CD4-positive, alpha-beta T cell treated with Interferon gamma for 1 hour (primary cell): ENCODE data around the gene CISTR.
A peak's percentile ranks its signal among the peaks of the same experiment; 100 is the strongest.
"Not testable (repeated sequence)": the region's sequence is repeated elsewhere in the genome, so short reads cannot be mapped to it uniquely, and the experiment has no call there.

Experiments
- DNase-seq: peaks from one replicate; pipeline ENCODE4 v3.0.0-alpha.2; 2020

CISTR gene

DNA sequence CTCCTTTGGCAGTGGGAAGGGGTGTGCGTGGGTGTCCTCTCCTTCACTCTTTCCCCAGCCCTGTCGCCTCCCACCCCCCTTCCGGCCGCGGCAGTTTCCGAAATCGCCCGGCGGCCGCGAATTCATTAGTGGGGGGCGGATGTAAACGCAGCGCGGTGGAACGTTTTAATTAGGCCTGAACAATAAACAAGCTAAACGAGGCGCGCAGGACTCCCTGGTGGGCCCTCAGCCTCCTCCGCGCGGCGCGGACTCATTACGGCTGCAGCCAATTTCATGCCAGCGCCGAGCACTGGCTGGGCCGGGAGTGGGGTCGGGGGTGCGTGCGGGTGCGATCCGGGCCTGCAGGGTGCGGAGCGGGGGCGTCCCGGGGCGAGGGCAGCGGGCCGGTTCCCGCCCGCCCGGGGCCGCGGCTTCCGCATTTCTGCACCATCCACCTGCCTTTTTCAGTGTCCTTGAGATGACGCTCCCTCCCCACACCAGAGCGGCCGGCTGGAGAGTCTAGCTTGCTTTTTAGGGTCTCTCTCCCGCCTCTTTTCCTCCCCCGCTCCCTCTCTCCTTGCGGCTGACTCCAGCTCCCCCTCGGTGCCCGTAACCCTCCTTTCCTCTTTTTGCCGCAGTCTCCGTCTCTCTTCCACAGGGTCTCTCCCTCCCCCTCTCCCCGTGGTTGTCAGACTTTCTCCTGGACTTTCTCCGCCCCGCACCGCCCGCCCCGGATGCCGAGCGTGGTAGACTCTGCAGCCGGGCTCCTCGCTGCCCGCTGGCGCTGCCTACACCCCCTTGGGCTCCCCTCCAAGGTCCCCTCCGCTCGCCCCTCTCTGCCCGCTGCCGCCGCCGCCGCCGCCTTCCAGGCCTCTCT lies at the start of gene CISTR:
Gene CISTR, minus strand, starts transcription at position 644 of the 856 bp plus-strand sequence.
- peak; percentile 18 for DNase-seq

DNA sequence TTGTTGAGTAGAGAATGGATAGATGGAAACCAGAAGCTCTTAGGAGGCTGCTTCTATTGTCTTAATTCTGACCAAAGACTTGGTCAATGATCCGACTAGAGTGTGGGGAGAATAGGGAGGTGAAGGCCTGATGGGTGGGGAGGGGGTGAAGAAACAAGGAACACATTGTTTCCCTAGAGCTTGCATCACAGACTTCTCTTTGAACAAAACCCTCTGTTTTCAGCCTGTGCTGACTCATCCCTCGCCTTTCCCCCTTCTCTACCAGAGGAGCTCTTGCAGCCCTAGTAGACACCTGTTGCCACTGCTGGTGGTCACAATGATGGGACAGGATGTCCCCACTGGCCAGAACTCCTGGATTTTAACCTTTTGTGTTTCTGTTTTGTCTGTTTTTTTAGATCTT lies 46.8 kb upstream of the CISTR start:
- DNase-seq = no peak

- DNase-seq = no peak
Observed at GRCh38 chr12:53795927-53796326, 44.1 kb upstream of the CISTR start.

DNA sequence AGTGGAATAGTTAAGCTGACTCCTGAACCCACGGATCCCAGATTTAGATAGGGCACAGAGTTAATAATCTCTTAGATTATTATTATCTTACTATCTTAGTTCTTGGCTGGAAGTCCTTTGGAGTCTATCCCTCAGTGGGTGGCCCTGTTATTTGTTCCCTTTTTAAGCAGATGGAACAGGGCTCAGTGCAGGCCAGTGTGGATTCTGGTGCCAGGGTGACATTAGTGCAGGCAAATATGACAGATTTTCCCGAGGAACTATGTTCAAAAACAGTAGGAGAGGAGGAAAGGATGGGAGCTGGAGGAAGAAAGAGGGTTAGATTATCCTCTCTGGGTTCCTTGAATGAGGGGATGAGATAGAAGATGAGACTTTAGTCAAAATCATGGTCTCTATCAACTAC lies 41.4 kb upstream of the CISTR start:
- no peak for DNase-seq

GRCh38 chr12:53791735-53792326 lies 40.1 kb upstream of the CISTR start:
- DNase-seq = peak; percentile 1

DNA sequence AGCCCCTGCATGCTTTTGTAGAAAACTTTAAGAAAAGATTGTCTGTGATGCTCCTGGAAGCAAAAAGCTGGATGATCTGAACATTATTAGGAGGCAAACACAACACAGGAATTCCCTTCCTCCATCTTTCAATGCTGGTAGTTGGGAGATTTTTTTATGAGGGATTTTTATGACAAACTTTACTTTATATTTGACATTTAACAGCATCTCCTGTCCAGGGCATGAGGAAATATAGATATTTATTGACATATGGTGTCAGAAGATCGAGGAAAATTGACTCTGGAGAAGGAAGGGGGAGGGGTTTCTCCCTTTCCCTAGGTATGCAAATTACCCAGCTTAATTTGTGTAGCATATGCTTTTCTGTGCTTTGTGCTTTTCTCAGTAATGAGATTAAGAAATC lies 37.8 kb upstream of the CISTR start:
- no peak for DNase-seq

GRCh38 chr12:53788892-53789291 lies 37.1 kb upstream of the CISTR start:
- DNase-seq = no peak

- DNase-seq = no peak
Observed at GRCh38 chr12:53786411-53786810, 34.6 kb upstream of the CISTR start.

DNA sequence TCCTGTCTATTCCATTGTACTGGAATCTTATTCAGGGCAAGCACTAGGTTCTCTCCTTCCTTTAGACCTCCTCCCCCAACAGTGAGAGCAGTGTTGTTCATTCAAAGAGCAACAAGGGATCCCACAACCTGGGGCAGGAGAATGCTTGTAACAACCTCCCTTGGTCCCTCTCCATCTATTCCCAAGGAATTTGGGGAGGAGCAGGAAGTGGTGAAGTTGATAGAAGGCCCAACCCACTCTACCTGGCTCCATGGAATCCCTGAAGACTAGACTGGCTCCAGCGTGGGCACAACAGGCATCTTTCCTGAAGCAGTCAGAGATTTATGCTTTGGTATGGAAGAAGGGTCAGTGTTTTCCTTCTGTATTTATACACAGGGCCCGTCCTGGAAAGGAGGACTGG lies 33.4 kb upstream of the CISTR start:
- no peak for DNase-seq

- no peak for DNase-seq
Observed at GRCh38 chr12:53782093-53782703, 30.4 kb upstream of the CISTR start.

DNA sequence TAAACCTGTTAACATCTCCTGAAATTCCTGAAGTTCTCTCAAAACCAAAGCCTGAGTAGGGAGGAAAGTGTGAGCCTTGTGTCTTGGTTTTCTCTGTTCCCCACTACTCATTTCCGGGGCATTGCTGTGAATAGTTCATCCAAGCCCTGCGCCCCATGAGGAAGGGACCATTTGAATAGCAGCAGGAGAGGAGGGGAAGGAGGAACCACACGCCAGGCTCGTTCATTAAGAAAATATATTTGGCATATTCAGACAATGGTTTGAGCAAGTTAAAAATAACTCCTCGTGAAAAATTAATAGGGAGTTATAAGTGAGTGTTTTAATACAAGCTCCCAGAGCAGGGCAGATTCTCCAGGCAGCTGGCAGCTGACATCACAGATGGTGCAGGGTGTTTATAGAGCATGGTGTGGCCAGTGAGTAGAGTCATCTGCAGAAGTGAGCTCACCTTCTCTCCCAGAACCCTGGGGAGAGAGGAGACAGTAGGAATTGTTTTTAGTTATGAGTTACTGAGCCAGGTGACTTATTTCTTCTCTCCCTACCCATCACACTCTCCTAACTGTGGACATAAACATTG lies 29.5 kb upstream of the CISTR start:
- no peak for DNase-seq

- DNase-seq = no peak
Observed at GRCh38 chr12:53780323-53780722, 28.5 kb upstream of the CISTR start.

DNA sequence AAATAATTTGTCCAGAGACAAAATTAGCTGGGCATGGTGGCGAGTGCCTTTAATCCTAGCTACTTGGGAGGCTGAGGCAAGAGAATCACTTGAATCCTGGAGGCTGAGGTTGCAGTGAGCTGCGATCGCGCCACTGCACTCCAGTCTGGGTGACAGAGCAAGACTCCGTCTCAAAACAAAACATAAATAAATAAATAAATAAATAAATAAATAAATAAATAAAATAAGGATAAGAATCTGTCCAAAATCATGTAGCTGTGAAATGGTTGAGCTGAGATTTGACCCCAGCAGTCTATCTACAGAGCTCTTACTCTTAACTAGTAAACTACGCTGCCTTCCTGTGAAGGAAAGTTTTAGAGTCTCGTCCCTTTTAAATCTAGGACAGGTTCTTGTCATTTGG lies 27.9 kb upstream of the CISTR start:
- not testable (repeated sequence) for DNase-seq

DNA sequence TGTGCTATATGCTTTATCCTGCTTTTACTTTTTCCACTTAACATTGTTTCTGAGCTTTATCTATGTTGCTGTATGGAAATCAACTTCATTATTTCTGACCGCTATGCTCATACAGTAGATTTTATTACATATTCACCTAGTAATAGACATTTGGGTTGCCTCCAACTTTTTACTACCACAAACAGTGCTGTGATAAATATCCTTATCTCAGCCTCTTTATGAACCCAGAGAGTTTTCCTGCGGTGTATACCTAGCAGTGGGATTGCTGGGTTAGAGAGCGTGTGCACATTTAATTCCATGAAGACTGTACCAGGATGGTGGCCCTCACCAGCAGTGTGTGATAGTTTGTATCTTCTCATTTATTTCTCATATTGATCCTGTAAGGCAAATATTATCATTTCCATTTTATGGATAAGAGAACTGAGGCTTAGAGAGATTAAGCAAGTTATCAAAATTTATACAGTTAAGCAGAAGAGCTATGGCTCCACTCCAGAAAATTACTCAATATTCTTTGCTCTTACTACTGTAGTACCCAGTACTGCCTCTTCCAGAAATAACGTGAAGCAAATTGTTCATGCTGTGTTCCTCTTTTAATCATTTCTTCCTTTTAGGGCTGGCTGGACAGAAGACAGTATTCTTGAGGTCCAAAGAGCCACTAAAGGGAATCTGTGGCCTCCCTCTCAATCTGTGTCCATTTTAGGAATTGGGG lies 26.3 kb upstream of the CISTR start:
- DNase-seq = no peak

DNA sequence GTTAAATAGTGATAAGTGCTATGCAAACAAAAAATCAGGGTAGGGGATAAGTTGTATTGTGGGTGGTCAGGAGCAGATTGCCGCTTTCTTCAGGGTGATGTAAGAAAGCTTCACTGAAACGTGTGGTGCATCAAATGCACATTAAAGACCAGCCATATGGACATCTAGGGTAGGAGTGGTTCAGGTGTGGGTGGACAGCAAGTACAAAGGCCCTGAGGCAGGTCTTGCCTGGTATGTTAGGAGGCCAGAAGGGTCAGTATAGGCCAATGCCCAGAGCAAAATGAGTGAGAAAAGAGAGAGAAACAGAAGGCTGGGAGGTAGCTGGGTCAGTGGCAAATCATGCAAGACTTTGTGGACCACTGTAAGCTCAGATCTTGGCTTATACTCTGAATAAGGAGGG lies 25.6 kb upstream of the CISTR start:
- DNase-seq = no peak

DNA sequence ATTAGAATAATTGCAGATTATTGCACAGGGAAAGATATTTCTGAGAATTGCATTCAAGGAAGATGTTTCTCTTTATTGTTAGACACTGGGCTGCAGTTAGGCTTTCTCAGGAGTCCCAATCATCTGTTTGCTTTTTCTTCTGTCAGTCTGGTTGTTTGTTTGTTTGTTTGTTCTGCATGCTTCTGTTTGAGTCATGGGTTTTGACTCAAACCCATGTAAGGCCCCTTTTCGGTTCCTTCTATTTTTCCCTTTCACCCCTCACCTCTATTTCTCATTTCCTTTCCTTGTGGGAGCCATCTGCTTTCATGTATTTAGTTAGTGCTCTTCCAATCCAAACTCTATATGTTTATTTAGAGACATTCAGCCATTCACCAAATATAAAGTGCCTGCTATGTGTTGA lies 25.1 kb upstream of the CISTR start:
- no peak for DNase-seq

DNA sequence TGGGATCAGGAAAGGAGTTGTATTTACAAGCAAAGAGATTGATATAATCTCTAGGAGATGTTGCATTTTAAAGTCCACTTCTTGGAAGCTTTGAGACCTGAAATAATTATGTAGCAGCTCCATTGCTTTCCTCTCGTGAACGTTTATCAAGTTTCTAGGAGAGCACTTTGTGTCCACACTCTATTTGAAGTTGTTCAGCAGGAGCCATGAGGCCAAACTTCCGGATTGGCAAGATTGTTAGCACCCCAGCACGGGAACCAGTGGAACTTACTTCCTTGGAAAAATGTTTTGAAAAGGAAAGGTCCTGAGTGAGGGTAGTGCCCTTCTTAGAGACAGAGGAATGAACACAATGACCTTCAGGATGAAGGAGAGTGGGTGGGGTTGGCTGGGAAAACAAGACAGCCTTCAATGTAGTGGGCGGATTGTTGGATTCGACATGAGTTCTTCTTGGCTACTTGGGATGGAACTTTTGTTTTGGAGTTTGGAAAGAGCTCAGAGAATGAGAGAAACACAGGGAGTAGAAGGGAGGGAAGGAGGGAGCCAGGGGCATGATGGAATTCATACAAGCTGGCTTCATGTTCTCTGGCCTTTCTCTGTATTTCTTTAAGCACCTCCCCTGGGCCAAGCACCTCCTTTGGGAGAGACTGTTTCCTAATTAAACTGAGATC lies 23.8 kb upstream of the CISTR start:
- no peak for DNase-seq

DNA sequence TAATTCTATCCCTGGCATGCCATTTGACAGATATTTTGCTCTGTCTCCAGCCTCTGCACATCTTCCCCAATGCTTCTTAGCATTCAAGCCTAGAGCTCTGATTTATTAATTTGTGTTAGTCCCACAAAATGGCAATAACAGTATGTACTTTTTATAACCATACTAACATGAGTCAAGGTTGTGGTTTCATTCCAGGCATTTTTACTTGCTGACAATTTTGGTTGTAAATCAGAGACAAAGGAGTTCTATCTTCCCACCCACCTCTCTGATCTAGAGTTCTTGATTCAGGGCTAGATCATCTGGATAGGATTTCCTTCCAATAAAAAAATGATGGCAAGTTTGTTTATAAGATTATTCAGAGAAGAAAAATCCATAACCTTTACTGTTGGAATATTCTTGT lies 18.5 kb upstream of the CISTR start:
- no peak for DNase-seq

GRCh38 chr12:53768976-53769375 lies 17.2 kb upstream of the CISTR start:
- DNase-seq = no peak

DNA sequence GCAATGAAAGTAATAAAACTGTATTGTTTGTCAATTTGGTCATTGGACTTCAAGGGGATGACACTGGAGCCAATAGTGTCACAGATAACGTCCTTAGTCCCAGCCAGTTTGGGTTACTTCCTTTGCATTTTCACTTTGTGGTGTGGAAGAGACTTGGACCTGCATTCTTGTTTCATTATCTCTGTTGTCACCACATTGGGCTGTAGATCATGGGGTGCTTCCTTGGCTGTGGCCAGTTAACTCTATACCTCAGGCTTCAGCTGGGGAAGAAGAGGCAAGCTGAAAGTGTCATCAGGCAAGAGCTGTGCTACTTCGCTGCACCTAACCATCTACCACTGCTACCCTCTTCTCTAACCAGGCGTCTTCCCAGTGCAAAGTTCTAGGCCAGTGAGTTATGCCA lies 15.1 kb upstream of the CISTR start:
- no peak for DNase-seq

DNA sequence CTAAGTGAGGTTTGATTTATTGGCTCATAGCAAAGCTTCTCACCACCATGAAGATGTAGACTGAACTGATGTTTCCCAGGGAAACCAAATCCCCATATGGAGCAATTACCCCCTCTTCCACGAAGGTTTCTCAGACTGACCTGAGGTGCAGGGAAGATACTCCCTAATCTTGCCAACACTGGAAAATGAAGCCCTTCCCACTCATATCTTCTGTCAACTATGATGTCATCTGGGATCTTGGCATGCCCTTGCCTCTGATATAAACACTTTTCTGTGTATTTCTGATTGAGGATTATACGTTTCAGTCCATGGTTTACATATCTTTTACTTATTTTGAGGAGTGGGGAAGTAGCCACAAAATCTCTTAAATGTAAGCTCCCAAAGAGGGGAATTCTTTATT lies 14.1 kb upstream of the CISTR start:
- DNase-seq = no peak

GRCh38 chr12:53764615-53765014 lies 12.8 kb upstream of the CISTR start:
- no peak for DNase-seq

GRCh38 chr12:53762793-53763192 lies 11.0 kb upstream of the CISTR start:
- not testable (repeated sequence) for DNase-seq
